Caco-2 (cell line): ENCODE results near the gene NKAIN2. TPM values are rescaled to one million over a fixed set of nuclear protein-coding genes. Genes with fewer than 3 reads are reported as not detected.

Source experiments
- BruUV-seq: library from RNA; stranded (reverse); fragments of 400-500 nt; replicated peaks from 2 replicates; lab custom pipeline; 2021; lab: Mats Ljungman, UMichigan
- CTCF ChIA-PET: fragments of 300-600 bp; sonication (Branson Sonifier 250); formaldehyde crosslinking; loops from one replicate; lab custom pipeline; 2022; ENCODE audit warnings: antibody characterized with exemption; lab: Charles Lee
- POLR2A ChIA-PET: fragments of 300-600 bp; sonication (Branson Sonifier 250); formaldehyde crosslinking; loops from one replicate; lab custom pipeline; 2022; ENCODE audit warnings: antibody characterized with exemption; lab: Charles Lee
- DNase-seq, 2 experiments: peaks; one replicate each; pipeline versions ENCODE4 v3.0.0 to v3.0.0-alpha.2; 2020 to 2022
- H3K27me3 ChIP-seq: replicated peaks from 2 replicates; pipeline ENCODE4 v1.6.0; 2011; ENCODE audit warnings: low read length; ENCODE audit not compliant: control insufficient read depth, insufficient read depth
- H3K36me3 ChIP-seq: 2 replicates; pipeline ENCODE4 v1.5.1; 2011; ENCODE audit warnings: low read length; ENCODE audit not compliant: control insufficient read depth, insufficient read depth
- H3K4me1 ChIP-seq: fragments of 250-450 bp; sonication (Bioruptor Pico); 2 replicates; pipeline ENCODE4 v1.5.1; 2020; ENCODE audit warnings: mild to moderate bottlenecking
- H3K4me3 ChIP-seq: 2 replicates; pipeline ENCODE4 v1.5.1; 2011; ENCODE audit warnings: low read depth, mild to moderate bottlenecking, control low read depth, low read length
- H3K9me3 ChIP-seq: fragments of 250-450 bp; sonication (Bioruptor Pico); 2 replicates; pipeline ENCODE4 v1.5.1; 2020; ENCODE audit warnings: mild to moderate bottlenecking, moderate library complexity
- H3K27ac Mint-ChIP-seq: one replicate; pipeline ENCODE4 v1.8.0; 2022; ENCODE audit warnings: mixed read lengths; ENCODE audit not compliant: unreplicated experiment
- H3K27me3 Mint-ChIP-seq: one replicate; pipeline ENCODE4 v1.8.0; 2022; ENCODE audit warnings: mixed read lengths; ENCODE audit not compliant: insufficient read depth, unreplicated experiment
- H3K36me3 Mint-ChIP-seq: one replicate; pipeline ENCODE4 v1.8.0; 2022; ENCODE audit warnings: mild to moderate bottlenecking, mixed read lengths; ENCODE audit not compliant: insufficient read depth, unreplicated experiment
- H3K4me1 Mint-ChIP-seq: one replicate; pipeline ENCODE4 v1.8.0; 2022; ENCODE audit warnings: low read depth, mixed read lengths; ENCODE audit not compliant: unreplicated experiment
- H3K4me3 Mint-ChIP-seq: one replicate; pipeline ENCODE4 v1.8.0; 2022; ENCODE audit warnings: mild to moderate bottlenecking, moderate library complexity, mixed read lengths; ENCODE audit not compliant: unreplicated experiment
- H3K9me3 Mint-ChIP-seq: one replicate; pipeline ENCODE4 v1.8.0; 2022; ENCODE audit warnings: mixed read lengths; ENCODE audit not compliant: unreplicated experiment
- CTCF ChIP-seq, 2 experiments: fragments of 200-600 bp in 1 of 2; IDR thresholded peaks; 1 replicate in 1 of 2; 2 replicates in 1 of 2; pipeline versions ENCODE4 v1.5.1 to v1.8.0; 2011 to 2022; ENCODE audit warnings: antibody characterized with exemption in 1 of 2, control low read depth in 1 of 2, inconsistent platforms in 1 of 2, low read depth in 1 of 2, low read length in 1 of 2, mild to moderate bottlenecking in 1 of 2, moderate library complexity in 1 of 2; ENCODE audit not compliant: insufficient read depth in 1 of 2, severe bottlenecking in 1 of 2, unreplicated experiment in 1 of 2
- intact Hi-C: fragments of 100-400 bp; cut with micrococcal nuclease; formaldehyde crosslinking; loops from one replicate; pipeline ENCODE4 v1.10.0; 2022; ENCODE audit not compliant: unreplicated experiment
- total RNA-seq: library from RNA; stranded (reverse); gene quantifications from 2 replicates; pipeline ENCODE4 v1.2.3, GENCODE V29; 2022

Gene NKAIN2
- total RNA-seq, 1 experiment from 2014 or later, result not detected

- no peak for DNase-seq
- Histone ChIP-seq H3K4me3 (no peak overlapping the region), H3K36me3 (no peaks in the 10 kb centered on the region), H3K27me3 (no peaks in the 10 kb centered on the region), H3K9me3 (no peaks in the 10 kb centered on the region), H3K4me1 (no peaks in the 10 kb centered on the region)
- H3K27me3 Mint-ChIP-seq, result no peaks in the 10 kb centered on the region
- intact Hi-C loops, result no loop called here
- TF ChIP-seq CTCF (IDR thresholded peaks at IDR 0.05; ENCODE audit: insufficient read depth in 1 of 2, low read depth in 1 of 2, low read length in 1 of 2, severe bottlenecking in 1 of 2, unreplicated experiment in 1 of 2), result no peak
- H3K4me1 Mint-ChIP-seq, result no peaks in the 10 kb centered on the region
- H3K9me3 Mint-ChIP-seq, result no peaks in the 10 kb centered on the region
- no peaks in the 10 kb centered on the region for H3K36me3 Mint-ChIP-seq
- H3K4me3 Mint-ChIP-seq, result no peak overlapping the region
- CTCF ChIA-PET, result no interaction called here
- POLR2A ChIA-PET, result no interaction called here
- no peak overlapping the region for H3K27ac Mint-ChIP-seq
- BruUV-seq, result no TSS peak
These were observed 552.7 kb downstream of the NKAIN2 start for GRCh38 chr6:124356276-124356810.

- Mint-ChIP-seq H3K4me1 (no peaks in the 10 kb centered on the region), H3K4me3 (no peak overlapping the region), H3K36me3 (no peaks in the 10 kb centered on the region), H3K9me3 (no peaks in the 10 kb centered on the region), H3K27me3 (no peaks in the 10 kb centered on the region), H3K27ac (no peak overlapping the region)
- BruUV-seq, result no TSS peak
- intact Hi-C loops, result no loop called here
- no peak overlapping the region for H3K4me3 ChIP-seq
- no peaks in the 10 kb centered on the region for H3K27me3 ChIP-seq
- no peak for DNase-seq
- no peaks in the 10 kb centered on the region for H3K4me1 ChIP-seq
- ChIA-PET CTCF (no interaction called here), POLR2A (no interaction called here)
- H3K9me3 ChIP-seq, result no peaks in the 10 kb centered on the region
- no peaks in the 10 kb centered on the region for H3K36me3 ChIP-seq
- TF ChIP-seq CTCF (IDR thresholded peaks at IDR 0.05; ENCODE audit: insufficient read depth in 1 of 2, low read depth in 1 of 2, low read length in 1 of 2, severe bottlenecking in 1 of 2, unreplicated experiment in 1 of 2), result no peak
These were observed 553.1 kb downstream of the NKAIN2 start for GRCh38 chr6:124356811-124357210.

GRCh38 chr6:124368131-124368530, 564.5 kb downstream of the NKAIN2 start:
- Histone ChIP-seq H3K4me1 (no peaks in the 10 kb centered on the region), H3K9me3 (no peaks in the 10 kb centered on the region), H3K4me3 (no peak overlapping the region), H3K27me3 (no peaks in the 10 kb centered on the region), H3K36me3 (no peaks in the 10 kb centered on the region)
- intact Hi-C loops, result no loop called here
- Mint-ChIP-seq H3K36me3 (no peaks in the 10 kb centered on the region), H3K9me3 (no peaks in the 10 kb centered on the region), H3K4me3 (no peak overlapping the region), H3K4me1 (no peaks in the 10 kb centered on the region), H3K27me3 (no peaks in the 10 kb centered on the region), H3K27ac (no peak overlapping the region)
- BruUV-seq, result no TSS peak
- CTCF ChIA-PET, result no interaction called here
- POLR2A ChIA-PET, result no interaction called here
- no peak for TF ChIP-seq CTCF (IDR thresholded peaks at IDR 0.05; ENCODE audit: insufficient read depth in 1 of 2, low read depth in 1 of 2, low read length in 1 of 2, severe bottlenecking in 1 of 2, unreplicated experiment in 1 of 2)
- DNase-seq, result no peak
